Suprapubic skin (tissue), 3 donors: ENCODE data around the gene MCC.

Experiments
- EP300 ChIP-seq: sonication (generic); formaldehyde crosslinking; IDR thresholded peaks from one replicate; pipeline ENCODE4 v1.6.1; 2017; ENCODE audit warnings: antibody characterized with exemption
- POLR2A ChIP-seq, 2 donors: fragments of 450-650 bp; IDR thresholded peaks; one replicate each; pipeline ENCODE4 v1.6.1; 2017; ENCODE audit warnings: antibody characterized with exemption in 2 of 2, mild to moderate bottlenecking in 2 of 2, moderate library complexity in 2 of 2
- TF ChIP-seq, protein P1 (sequence below), 2 donors: fragments of 200-600 bp in 1 of 2; fragments of 450-650 bp in 1 of 2; sonication (generic) in 1 of 2; IDR thresholded peaks; one replicate each; pipeline ENCODE4 v1.5.1; 2016 to 2019; ENCODE audit warnings: antibody characterized with exemption in 2 of 2, mild to moderate bottlenecking in 1 of 2, moderate library complexity in 1 of 2

GRCh38 chr5:113182658-113183344 lies 305.5 kb downstream of the MCC start:
- no peak for TF ChIP-seq POLR2A (IDR thresholded peaks at IDR 0.05)
- TF ChIP-seq, protein P1, sequence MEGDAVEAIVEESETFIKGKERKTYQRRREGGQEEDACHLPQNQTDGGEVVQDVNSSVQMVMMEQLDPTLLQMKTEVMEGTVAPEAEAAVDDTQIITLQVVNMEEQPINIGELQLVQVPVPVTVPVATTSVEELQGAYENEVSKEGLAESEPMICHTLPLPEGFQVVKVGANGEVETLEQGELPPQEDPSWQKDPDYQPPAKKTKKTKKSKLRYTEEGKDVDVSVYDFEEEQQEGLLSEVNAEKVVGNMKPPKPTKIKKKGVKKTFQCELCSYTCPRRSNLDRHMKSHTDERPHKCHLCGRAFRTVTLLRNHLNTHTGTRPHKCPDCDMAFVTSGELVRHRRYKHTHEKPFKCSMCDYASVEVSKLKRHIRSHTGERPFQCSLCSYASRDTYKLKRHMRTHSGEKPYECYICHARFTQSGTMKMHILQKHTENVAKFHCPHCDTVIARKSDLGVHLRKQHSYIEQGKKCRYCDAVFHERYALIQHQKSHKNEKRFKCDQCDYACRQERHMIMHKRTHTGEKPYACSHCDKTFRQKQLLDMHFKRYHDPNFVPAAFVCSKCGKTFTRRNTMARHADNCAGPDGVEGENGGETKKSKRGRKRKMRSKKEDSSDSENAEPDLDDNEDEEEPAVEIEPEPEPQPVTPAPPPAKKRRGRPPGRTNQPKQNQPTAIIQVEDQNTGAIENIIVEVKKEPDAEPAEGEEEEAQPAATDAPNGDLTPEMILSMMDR (IDR thresholded peaks at IDR 0.05), result no peak
- no peak for TF ChIP-seq EP300
